ENCODE results near the gene TMEM120B.

Gene TMEM120B

GRCh38 chr12:121793440-121793837, 80.9 kb downstream of the TMEM120B start, which contains the start of gene RHOF:
Gene RHOF, minus strand, starts transcription at chr12:121793688. Its CDS starts 55 bp downstream, at chr12:121793633.
- peak within 1 kb of the TSS; percentile 54 for H3K4me3 ChIP-seq (replicated peaks; ENCODE audit: low read depth, low read length)
- DNase-seq (ENCODE audit: low read depth), result no peak
- TF ChIP-seq, protein P1, sequence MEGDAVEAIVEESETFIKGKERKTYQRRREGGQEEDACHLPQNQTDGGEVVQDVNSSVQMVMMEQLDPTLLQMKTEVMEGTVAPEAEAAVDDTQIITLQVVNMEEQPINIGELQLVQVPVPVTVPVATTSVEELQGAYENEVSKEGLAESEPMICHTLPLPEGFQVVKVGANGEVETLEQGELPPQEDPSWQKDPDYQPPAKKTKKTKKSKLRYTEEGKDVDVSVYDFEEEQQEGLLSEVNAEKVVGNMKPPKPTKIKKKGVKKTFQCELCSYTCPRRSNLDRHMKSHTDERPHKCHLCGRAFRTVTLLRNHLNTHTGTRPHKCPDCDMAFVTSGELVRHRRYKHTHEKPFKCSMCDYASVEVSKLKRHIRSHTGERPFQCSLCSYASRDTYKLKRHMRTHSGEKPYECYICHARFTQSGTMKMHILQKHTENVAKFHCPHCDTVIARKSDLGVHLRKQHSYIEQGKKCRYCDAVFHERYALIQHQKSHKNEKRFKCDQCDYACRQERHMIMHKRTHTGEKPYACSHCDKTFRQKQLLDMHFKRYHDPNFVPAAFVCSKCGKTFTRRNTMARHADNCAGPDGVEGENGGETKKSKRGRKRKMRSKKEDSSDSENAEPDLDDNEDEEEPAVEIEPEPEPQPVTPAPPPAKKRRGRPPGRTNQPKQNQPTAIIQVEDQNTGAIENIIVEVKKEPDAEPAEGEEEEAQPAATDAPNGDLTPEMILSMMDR (IDR thresholded peaks at IDR 0.05; ENCODE audit: low read length, missing control alignments), result no peak

DNA sequence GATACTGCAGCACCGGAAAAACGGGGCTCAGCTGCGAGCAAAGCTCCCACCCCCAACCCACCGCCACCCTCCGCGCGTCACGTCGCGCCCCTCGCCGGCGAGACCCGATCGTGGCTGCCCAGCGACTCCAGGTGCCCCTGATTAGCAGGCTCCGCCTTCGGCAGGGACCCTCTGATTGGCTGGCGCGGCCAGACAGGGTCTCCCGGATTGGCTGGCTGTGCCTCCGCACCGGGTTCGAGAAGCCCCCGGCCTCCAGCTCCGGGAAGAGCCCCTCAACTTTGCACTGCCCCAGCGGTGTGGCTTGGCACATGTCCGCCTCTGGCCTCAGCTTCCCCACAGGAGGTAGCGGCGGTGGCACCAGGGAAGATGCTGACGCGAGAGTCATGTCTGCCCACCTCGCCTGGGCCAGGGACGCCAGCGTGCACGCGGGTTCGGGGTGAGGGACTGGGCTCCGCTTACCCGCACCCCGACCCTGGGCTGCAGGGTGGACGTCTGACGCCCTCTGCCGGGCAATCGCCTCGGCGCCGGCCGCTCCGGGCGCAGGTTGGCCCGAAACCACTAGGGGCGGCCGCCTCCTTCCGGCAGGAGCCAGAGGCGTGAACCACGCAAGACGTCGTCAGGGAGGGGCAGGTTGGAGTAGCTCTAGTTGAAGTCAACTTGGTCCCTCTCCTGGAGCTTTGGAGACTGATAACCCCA, 81.4 kb downstream of the TMEM120B start:
- TF ChIP-seq, protein P1 (IDR thresholded peaks at IDR 0.05; ENCODE audit: low read length, missing control alignments), result peak; percentile 95
- DNase-seq (ENCODE audit: low read depth), result peak; percentile 90
- peak overlapping the region; percentile 54 for H3K4me3 ChIP-seq (replicated peaks; ENCODE audit: low read depth, low read length)

DNA sequence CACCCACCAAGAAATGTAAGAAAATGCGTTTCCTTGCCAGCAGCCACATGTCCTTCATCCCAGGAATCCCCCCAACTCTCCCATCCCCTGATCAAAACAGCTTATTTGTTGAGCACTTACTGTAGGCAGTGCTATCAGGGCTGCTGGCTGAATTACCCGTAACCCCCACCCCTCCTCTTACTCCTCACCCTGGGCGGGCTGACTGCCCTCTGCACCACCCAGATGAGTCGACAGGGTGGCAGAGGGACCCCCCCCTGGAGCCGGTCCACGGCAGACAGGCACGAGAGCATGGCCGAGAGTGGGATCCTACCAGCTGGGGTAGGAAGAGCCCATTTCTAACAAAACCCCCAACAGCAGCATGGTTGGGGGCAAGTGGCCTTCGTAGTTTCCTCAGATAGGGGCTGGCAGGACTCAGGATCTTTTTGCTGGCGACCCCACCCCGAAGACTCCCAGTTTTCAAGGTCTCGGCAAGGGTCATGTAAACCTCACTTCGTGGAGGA, 82.0 kb downstream of the TMEM120B start:
- no peak for DNase-seq (ENCODE audit: low read depth)
- TF ChIP-seq, protein P1 (IDR thresholded peaks at IDR 0.05; ENCODE audit: low read length, missing control alignments), result no peak
- H3K4me3 ChIP-seq (replicated peaks; ENCODE audit: low read depth, low read length), result peak overlapping the region; percentile 10

- no peak overlapping the region for H3K4me3 ChIP-seq (replicated peaks; ENCODE audit: low read depth, low read length)
- TF ChIP-seq, protein P1 (IDR thresholded peaks at IDR 0.05; ENCODE audit: low read length, missing control alignments), result peak; percentile 93
- peak; percentile 89 for DNase-seq (ENCODE audit: low read depth)
Measured at GRCh38 chr12:121795034-121795968, 82.7 kb downstream of the TMEM120B start.

DNA sequence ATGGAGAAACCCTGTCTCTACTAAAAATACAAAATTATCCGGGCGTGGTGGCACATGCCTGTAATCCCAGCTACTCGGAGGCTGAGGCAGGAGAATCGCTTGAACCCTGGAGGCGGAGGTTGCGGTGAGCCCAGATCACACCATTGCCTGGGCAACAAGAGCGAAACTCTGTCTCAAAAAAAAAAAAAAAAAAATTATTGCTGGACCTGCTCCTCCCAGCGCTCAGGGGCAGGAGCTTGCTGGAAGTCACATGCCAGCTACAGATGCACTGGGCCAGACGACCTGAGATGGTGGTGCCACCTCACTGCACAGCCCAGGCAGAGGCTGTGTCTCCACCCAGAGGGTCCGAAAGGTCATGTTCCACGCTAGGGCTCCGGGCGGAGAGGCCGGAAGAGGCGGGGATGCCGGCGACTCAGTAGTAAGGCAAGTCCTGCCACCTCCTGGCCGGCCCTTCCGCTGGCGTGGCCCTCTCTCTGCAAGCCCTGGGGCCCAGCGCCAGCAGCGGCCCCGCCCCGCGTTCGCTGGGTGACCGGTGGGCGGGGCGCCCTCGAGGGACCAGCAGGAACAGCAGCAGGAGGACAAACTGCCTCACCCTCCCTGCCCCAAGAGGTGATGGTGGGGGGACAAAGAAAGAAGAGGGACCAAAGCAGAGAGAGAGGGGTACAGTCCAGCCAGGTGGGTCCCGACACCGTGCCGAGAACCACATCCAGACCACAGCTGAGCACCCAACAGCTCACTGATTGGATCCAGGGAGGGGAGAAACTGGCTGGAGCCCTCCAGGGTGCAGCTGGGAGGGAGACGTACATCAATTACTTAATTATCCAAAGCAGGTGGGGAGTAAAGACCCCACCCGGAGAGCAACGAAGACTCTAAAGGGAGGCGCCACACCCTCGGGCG, 84.6 kb downstream of the TMEM120B start:
- peak overlapping the region; percentile 25 for H3K4me3 ChIP-seq (replicated peaks; ENCODE audit: low read depth, low read length)
- peak; percentile 80 for DNase-seq (ENCODE audit: low read depth)
- TF ChIP-seq, protein P1 (IDR thresholded peaks at IDR 0.05; ENCODE audit: low read length, missing control alignments), result peak; percentile 20

Measured in fibroblast of pulmonary artery (primary cell).